Ishikawa (cell line): Measurements from ENCODE around the gene HHIP.

ENCODE experiments used
- EP300 ChIP-seq: IDR thresholded peaks from 2 replicates; pipeline ENCODE4 v1.6.1; 2012; ENCODE audit warnings: borderline replicate concordance
- TCF12 ChIP-seq: IDR thresholded peaks from 2 replicates; pipeline ENCODE4 v1.6.1; 2012; ENCODE audit warnings: low read depth

GRCh38 chr4:144685911-144686310 lies 40.0 kb downstream of the HHIP start:
- TF ChIP-seq TCF12 (no peak), EP300 (no peak)
